NCI-H2171 treated with DMSO at 0.1 percent for 48 hours (cell line): Measurements from ENCODE around the gene NOX4.
"Not testable (repeated sequence)": the region's sequence is repeated elsewhere in the genome, so short reads cannot be mapped to it uniquely, and the experiment has no call there.

Experiments used
- DNase-seq: peaks from one replicate; lab custom pipeline; 2025; lab: John Stamatoyannopoulos, UW

NOX4 gene

DNA sequence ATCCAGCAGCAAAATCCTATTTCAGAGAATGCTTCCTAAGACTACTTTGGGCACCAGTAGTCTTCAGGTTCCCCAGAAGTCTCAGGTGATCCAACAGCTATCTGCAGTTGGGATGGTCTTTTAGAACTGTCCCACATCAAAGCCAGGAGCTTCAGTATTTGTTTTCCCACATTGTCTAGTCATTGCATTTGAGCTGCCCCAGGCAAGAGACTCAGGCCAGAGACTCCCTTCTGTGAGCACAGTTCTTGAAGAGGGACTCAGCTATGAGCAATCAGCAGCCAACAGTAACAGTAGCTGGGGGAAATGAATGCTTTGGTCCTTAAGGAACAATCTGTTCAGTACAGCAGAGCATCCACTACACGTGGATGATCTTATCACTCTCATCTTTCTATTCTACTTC, 188.1 kb downstream of the NOX4 start:
- DNase-seq, result not testable (repeated sequence)

DNA sequence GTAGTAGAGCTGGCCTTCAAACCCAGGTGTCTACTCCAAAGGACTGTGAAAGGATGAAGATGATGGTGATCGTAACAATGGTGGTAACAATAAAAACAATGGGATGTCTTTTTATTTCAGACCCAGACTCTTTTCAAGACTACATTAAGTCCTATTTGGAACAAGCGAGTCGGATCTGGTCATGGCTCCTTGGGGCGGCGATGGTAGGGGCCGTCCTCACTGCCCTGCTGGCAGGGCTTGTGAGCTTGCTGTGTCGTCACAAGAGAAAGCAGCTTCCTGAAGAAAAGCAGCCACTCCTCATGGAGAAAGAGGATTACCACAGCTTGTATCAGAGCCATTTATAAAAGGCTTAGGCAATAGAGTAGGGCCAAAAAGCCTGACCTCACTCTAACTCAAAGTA, 196.2 kb downstream of the NOX4 start:
- not testable (repeated sequence) for DNase-seq

DNA sequence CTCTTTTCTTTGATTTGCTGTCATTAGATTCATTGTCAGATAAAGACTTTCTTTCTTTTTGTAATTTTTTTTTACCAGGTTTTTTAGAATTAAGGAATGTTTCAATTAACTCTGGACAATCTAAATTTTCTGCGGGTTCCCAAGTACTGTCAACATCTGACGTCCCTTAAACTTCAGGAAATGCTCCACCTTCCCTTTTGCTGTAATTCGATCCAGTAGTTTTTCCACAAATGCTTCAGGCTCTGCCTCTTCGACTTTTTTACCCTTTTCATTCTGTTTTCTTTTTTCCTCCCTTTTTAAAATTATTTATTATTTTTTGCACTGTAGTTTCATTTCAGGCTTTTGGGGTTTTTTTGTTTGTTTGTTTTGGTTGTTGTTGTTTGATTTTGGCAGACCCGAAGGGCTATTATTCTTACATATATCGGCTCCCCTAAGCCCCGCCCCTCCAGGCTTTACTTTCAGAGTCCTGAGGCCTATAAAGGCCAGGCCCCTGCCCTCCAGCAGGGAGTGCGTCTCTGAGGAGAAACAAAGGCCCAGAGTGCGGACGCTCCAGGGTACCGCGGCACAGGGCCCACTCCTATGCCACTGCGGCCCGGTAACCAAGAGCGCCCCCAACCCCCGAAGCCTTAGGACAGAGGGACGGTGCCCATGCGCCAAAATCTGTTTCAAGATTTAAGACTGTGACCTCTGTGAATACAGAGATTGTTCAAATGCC, 197.1 kb downstream of the NOX4 start:
- DNase-seq, result no peak

DNA sequence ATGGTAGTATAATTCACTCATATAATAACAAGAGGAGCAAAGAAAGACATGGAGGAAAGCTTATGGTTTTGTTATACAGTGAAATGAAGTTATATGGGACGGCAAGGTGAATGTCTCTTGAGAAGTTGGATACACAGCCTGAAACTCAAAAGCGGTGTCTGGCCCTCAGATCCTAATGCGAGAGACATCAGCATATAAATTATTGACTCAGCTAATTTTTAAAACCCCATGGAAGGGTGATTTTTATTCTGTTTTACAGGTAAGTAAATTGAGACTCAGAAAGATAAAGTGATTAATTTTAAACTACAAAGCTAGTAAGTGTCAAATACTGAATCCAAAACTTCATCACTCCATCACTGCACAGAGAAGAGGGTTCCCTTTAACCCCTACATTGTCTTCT, 203.2 kb downstream of the NOX4 start:
- DNase-seq, result not testable (repeated sequence)

DNA sequence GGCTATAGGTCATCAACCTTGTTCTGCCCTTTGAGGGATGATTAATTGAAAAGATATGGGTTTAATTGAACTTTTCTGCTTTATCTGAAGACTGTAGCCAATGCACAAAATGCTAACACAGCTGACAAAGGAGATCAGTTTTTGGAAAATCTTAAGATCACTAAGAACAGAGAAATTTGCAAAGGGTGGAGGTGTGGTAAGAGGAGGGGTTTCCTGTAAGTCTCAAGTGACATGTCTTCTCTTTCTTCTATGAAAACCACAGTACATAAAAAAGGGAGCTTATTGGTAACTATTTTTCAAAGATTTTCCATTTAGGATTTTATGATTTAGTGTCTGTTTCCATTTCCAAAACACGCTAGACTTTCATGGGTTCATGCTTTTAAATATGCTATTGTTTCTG, 204.6 kb downstream of the NOX4 start:
- not testable (repeated sequence) for DNase-seq

DNA sequence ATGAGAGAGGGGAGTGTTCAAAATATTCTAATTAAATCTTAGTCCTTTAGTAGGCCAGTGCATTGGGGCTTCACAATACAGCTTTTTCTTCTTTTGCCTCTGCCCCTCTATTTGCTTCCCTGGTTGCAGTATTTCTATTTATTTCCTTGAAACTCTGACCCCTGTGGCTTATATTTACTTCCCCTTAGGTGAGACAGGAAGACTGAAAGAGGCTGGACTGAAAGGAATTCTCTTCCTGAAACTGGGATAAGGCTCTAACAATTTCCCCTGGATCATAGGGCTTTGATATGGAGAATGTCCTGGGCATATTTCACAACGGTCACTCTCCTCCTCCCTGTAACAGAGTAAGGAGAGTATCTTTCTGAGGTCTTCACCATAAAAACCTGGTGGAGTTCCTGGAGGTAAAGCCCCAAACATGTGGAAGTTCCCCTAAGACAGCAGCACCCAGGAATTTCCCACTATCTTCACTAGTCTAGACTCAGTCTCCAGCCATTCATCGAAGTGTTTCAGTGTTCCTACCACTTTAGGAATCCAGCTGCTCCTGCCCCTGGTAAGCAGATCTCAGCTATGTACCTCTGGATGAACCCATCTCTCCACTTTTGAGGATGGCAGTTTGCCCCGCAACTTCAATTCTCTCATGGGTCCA, 210.0 kb downstream of the NOX4 start:
- DNase-seq, result not testable (repeated sequence)

DNA sequence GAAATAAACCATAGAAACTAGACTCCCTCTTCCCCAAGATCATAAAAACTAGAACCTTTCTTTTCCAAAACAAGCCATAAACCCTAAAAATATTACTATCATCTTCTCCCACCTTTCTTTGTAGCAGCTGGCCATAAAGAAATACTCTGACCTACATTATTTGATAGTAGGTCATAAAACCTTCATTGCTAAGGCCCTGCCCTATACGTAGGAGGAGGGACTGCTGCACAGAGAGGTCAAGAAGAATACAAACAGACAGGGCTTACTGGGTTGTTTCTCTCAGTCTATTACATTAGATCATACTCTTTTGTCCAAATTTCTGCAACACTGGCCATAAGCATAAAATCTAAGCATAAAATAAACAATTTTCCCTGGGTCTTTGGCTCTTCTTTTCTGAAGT, 212.0 kb downstream of the NOX4 start:
- DNase-seq, result no peak

DNA sequence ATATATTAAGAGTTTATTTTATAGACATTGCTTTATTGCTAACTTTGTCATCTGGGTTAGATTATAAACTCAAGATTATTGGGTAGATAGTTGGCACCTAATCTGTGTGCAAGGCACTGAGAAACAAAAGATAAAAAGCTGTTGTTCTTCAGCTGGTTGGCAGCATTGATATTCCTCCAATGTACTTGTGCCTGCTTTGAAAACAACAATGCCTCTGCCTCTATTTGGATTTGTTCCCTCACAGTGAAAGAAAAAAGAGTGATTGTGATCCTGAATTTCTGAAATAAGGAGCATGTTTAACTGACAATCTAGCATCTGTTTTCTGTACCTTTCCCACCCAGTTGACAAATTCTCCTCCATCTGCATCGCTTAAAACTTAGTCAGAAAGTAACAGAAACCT, 215.2 kb downstream of the NOX4 start:
- DNase-seq, result no peak
